HG03457 (cell line): Measurements from ENCODE around the gene ICOS.

Experiments
- ATAC-seq: cut with Tn5 transposase; IDR thresholded peaks from one replicate; pipeline ENCODE4 v1.9.1; 2021; ENCODE audit warnings: moderate number of reproducible peaks; ENCODE audit not compliant: unreplicated experiment

The ICOS gene

DNA sequence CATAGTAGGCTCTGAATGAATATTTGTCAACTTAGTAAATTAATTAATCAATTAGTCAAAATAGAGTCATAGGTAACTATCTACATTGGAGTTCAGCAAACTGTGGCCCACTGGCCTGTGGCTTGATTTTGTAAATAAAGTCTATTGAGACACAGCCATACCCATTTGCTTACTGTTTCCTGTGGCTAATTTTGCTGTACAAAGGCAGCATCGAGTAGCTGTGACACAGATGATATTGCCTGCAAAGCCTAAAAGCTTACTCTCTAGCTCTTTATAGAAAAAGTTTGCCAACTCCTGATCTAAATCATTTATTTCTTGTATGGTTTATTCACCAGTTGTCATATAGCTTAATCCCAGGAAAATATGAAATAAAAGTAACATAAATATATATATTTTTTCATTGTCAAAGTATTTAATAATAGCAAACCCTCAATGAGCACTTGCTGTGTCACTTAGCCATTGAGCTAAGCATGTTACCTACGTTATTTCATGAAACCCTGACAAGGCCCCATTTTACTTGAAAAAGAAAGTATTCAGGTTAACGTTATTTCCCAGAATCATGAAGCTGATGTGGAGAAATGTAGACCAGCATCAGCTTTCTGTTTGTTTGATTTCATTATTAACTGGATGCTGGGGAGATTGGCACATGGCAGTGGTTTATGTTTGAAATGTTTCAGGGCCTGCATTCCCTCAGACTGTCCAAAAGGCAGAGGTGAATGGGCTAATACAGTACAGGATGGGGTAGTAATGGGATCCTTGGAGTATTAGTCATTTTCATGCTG lies 69.6 kb downstream of the ICOS start:
- ATAC-seq = no peak

GRCh38 chr2:204008352-204008751 lies 71.8 kb downstream of the ICOS start:
- ATAC-seq = no peak

- no peak for ATAC-seq
Measured at GRCh38 chr2:204010628-204011560, 74.3 kb downstream of the ICOS start.
